Gastroesophageal sphincter (tissue), 4 donors: Measurements from ENCODE around the gene TRIM45. TPM values are rescaled to one million over a fixed set of nuclear protein-coding genes. Genes with fewer than 3 reads are reported as not detected.

Source experiments
- ATAC-seq: fragments of 150-250 bp; one replicate; pipeline ENCODE4 v1.9.1; 2016; ENCODE audit warnings: mild to moderate bottlenecking, moderate library complexity
- H3K27ac ChIP-seq, 4 donors: fragments of 200-600 bp; sonication (generic) in 3 of 4; 1 replicate in 3 of 4; 2 replicates in 1 of 4; pipeline ENCODE4 v1.5.1; 2016 to 2019
- H3K27me3 ChIP-seq: fragments of 200-600 bp; sonication (generic); one replicate; pipeline ENCODE4 v1.5.1; 2019
- H3K36me3 ChIP-seq, 2 donors: fragments of 200-600 bp; sonication (generic); one replicate each; pipeline ENCODE4 v1.5.1; 2019; ENCODE audit warnings: control low read depth in 1 of 2
- H3K4me1 ChIP-seq, 3 donors: fragments of 200-600 bp; sonication (generic); 1 replicate in 2 of 3; 2 replicates in 1 of 3; pipeline ENCODE4 v1.5.1; 2016 to 2019; ENCODE audit warnings: control low read depth in 2 of 3
- H3K4me3 ChIP-seq, 2 donors: fragments of 200-600 bp; sonication (generic); one replicate each; pipeline ENCODE4 v1.5.1; 2019; ENCODE audit warnings: mild to moderate bottlenecking in 1 of 2, moderate library complexity in 1 of 2
- H3K9me3 ChIP-seq, 3 donors: fragments of 200-600 bp; sonication (generic); one replicate each; pipeline ENCODE4 v1.5.1; 2017 to 2019; ENCODE audit warnings: control low read depth in 2 of 3
- EP300 ChIP-seq: sonication (generic); formaldehyde crosslinking; IDR thresholded peaks from one replicate; pipeline ENCODE4 v1.6.1; 2017; ENCODE audit warnings: antibody characterized with exemption, mild to moderate bottlenecking
- POLR2A ChIP-seq, 2 donors: fragments of 450-650 bp; IDR thresholded peaks; one replicate each; pipeline ENCODE4 v1.6.1; 2017; ENCODE audit warnings: antibody characterized with exemption in 2 of 2, mild to moderate bottlenecking in 2 of 2, moderate library complexity in 1 of 2
- POLR2AphosphoS5 ChIP-seq: sonication (generic); formaldehyde crosslinking; IDR thresholded peaks from one replicate; pipeline ENCODE4 v1.6.1; 2017; ENCODE audit warnings: antibody characterized with exemption
- WGBS, 2 donors: methylation state at CpG; one replicate each; pipeline ENCODE4 v1.1.5; 2018; ENCODE audit warnings: low coverage in 1 of 2; 5-methylcytosine and 5-hydroxymethylcytosine counted together
- total RNA-seq, 4 donors: library from RNA; depleted of rRNA; stranded (reverse); fragments of >200 nt; gene quantifications; one replicate each; pipeline ENCODE4 v1.1.0, GENCODE V29; 2016
- TF ChIP-seq, protein P1 (sequence below), 4 experiments: fragments of 200-600 bp in 2 of 4; fragments of 450-650 bp in 2 of 4; sonication (generic) in 1 of 4; IDR thresholded peaks; one replicate each; pipeline ENCODE4 v1.5.1; 2017 to 2019; ENCODE audit warnings: antibody characterized with exemption in 4 of 4, mild to moderate bottlenecking in 2 of 4, moderate library complexity in 2 of 4

TRIM45 gene
- total RNA-seq, 4 donors from 2014 or later, result 1.3 to 5.1 (median 3.1) TPM

DNA sequence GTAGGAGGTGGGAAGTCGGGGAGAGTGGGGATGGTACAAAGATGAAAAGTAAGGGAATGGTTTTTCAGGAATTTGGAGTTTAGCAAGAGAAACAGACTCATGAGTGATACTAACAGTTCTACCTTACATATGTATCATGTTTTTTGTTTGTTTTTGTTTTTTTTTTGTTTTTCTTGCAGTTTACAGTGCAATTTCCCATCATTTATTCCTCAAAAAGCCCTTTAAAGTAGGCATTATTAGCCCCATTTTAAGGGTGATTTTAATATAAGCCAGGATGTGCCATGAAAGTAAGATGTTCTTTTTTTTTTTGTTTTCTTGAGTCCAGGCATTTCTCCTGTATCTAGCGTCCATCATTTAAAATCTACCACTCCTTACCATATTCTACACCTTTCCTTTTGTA lies 13.8 kb upstream of the TRIM45 start:
- H3K9me3 ChIP-seq, result no peaks in the 10 kb centered on the region
- H3K4me3 ChIP-seq, result no peak overlapping the region
- no peak overlapping the region for H3K27ac ChIP-seq
- H3K4me1 ChIP-seq, result no peaks in the 10 kb centered on the region
- no peaks in the 10 kb centered on the region for H3K27me3 ChIP-seq
- no peak for TF ChIP-seq POLR2A (IDR thresholded peaks at IDR 0.05)
- TF ChIP-seq, protein P1, sequence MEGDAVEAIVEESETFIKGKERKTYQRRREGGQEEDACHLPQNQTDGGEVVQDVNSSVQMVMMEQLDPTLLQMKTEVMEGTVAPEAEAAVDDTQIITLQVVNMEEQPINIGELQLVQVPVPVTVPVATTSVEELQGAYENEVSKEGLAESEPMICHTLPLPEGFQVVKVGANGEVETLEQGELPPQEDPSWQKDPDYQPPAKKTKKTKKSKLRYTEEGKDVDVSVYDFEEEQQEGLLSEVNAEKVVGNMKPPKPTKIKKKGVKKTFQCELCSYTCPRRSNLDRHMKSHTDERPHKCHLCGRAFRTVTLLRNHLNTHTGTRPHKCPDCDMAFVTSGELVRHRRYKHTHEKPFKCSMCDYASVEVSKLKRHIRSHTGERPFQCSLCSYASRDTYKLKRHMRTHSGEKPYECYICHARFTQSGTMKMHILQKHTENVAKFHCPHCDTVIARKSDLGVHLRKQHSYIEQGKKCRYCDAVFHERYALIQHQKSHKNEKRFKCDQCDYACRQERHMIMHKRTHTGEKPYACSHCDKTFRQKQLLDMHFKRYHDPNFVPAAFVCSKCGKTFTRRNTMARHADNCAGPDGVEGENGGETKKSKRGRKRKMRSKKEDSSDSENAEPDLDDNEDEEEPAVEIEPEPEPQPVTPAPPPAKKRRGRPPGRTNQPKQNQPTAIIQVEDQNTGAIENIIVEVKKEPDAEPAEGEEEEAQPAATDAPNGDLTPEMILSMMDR (IDR thresholded peaks at IDR 0.05), result no peak
- TF ChIP-seq EP300, result no peak
- no peak for TF ChIP-seq POLR2AphosphoS5
- H3K36me3 ChIP-seq, result no peaks in the 10 kb centered on the region
- WGBS, 2 donors, result 68 to 83% methylated on average over 2 of the region's 2 CpGs
- ATAC-seq, result no peak

DNA sequence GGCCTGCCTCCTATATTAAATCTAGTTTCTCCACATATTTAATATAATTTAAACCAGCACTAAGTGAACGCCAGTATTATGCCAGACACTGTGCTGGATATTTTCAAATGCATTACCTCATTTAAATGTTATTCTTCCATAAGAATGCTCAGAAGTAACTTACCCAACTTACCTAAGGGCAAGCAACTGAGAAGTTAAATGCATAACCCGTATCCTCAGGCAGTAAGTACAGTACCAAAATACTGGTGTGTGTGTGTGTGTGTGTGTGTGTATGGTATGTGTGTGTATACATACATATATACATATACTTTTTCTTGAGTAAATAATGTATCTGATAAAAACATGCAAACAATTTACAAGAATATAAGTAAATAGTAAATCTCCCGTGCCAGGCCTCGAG lies 9.0 kb upstream of the TRIM45 start:
- no peak overlapping the region for H3K27ac ChIP-seq
- H3K9me3 ChIP-seq, result no peaks in the 10 kb centered on the region
- H3K27me3 ChIP-seq, result no peaks in the 10 kb centered on the region
- TF ChIP-seq EP300 (no peak), POLR2AphosphoS5 (no peak), POLR2A (IDR thresholded peaks at IDR 0.05) (no peak)
- TF ChIP-seq, protein P1 (IDR thresholded peaks at IDR 0.05), result no peak
- no peak overlapping the region for H3K4me3 ChIP-seq
- no peak for ATAC-seq
- WGBS, 2 donors, result 91 to 92% methylated on average over 4 of the region's 4 CpGs
- no peaks in the 10 kb centered on the region for H3K36me3 ChIP-seq
- H3K4me1 ChIP-seq, result peaks cover 0 to 9% (median 0%) of the 10 kb centered on the region in 3 donors

DNA sequence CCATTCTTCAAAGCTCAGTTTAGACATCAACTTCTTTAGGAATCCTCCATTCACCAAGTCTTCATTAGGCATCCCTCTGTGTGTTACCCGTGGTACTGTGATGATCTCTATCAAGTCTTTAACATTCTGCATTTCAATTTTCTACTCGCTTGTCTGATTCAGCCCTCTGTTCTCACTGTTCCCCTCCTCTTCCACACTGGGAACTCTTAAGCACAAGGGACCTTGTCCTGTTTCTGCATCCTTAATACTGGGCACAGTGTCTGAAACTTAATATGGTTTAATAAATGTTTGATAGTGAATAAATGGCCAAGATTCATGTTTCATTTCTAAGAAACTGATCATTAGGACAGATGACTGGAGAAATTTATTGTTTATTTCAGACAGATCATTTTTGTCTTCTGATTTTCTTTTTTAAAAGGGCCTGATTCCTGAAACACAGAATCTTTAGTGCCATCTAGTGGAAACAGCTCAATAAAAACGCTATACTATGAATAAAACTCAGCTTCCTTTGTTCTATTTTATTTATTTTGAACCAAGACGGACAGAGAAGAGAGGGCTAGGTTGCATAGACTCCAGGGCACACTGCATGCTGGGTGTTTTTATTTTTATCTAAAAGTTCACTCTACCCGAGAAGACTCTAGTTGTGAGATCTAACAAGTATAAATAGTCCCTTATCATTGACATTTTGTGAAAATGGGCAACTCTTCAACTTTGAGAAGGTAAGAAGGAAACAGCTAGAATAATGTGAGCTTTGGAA lies 7.0 kb upstream of the TRIM45 start:
- Histone ChIP-seq H3K9me3 (no peaks in the 10 kb centered on the region), H3K36me3 (no peaks in the 10 kb centered on the region), H3K27ac (no peak overlapping the region), H3K27me3 (no peaks in the 10 kb centered on the region), H3K4me3 (no peak overlapping the region), H3K4me1 (peaks cover 0 to 9% (median 0%) of the 10 kb centered on the region in 3 donors)
- ATAC-seq, result peak; percentile 50
- TF ChIP-seq, protein P1 (IDR thresholded peaks at IDR 0.05), result peak; percentile 36 to 66 (median 41)
- TF ChIP-seq POLR2AphosphoS5, result no peak
- 9 to 21% methylated on average over 5 of the region's 5 CpGs for WGBS, 2 donors

DNA sequence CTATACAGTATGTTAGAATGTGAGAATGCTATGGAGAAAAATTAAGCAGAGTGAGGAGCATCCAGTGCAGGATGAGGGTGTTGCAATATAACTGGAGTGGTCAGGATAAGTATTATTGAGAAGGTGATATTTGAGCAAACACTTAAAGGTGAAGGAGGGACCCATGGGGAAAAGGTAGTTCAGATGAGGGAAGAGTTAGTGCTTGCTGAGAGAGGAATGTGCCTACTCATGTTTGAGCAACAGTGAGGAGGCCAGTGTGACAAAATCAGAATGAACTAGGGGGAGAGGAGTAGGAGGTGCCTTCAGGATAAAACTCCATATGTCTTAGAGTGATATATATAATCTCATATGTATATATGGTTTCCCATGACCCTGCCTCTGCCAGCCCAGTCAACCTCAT lies 6.2 kb upstream of the TRIM45 start:
- H3K4me1 ChIP-seq, result peaks cover 0 to 9% (median 0%) of the 10 kb centered on the region in 3 donors
- H3K4me3 ChIP-seq, result no peak overlapping the region
- no peak overlapping the region for H3K27ac ChIP-seq
- ATAC-seq, result no peak
- TF ChIP-seq, protein P1 (IDR thresholded peaks at IDR 0.05), result no peak
- TF ChIP-seq POLR2AphosphoS5 (no peak), POLR2A (IDR thresholded peaks at IDR 0.05) (no peak), EP300 (no peak)
- H3K36me3 ChIP-seq, result no peaks in the 10 kb centered on the region
- H3K9me3 ChIP-seq, result no peaks in the 10 kb centered on the region
- no peaks in the 10 kb centered on the region for H3K27me3 ChIP-seq

DNA sequence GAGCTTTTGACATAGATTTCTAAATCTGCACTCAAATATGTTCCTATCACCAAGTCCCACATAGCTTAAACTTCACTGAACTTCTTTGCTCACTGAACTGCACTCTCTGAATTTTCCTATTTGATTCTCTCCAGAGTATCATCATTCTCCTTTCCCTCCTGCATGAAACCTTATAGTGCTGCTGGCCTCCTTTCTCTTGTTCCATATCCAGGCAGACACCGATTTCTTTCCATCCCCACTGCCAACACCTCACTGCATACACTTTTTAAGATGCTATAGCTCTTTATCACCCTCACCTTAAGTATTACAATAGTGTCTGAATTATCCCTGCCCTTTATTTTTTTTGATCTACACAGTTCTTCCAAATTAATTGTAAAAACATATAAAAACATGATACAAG lies 3.1 kb upstream of the TRIM45 start:
- H3K4me3 ChIP-seq, result no peak overlapping the region
- H3K9me3 ChIP-seq, result no peaks in the 10 kb centered on the region
- peaks cover 0 to 28% (median 4%) of the 10 kb centered on the region in 3 donors for H3K4me1 ChIP-seq
- H3K27ac ChIP-seq, result no peak overlapping the region
- no peak for TF ChIP-seq POLR2A (IDR thresholded peaks at IDR 0.05)
- TF ChIP-seq EP300, result no peak
- TF ChIP-seq, protein P1 (IDR thresholded peaks at IDR 0.05), result no peak
- no peak for TF ChIP-seq POLR2AphosphoS5
- no peak for ATAC-seq
- H3K27me3 ChIP-seq, result no peaks in the 10 kb centered on the region
- no peaks in the 10 kb centered on the region for H3K36me3 ChIP-seq
- 40 to 42% methylated on average over 1 of the region's 1 CpG for WGBS, 2 donors
